ENCODE measurements around the gene GFRA4.

DNA sequence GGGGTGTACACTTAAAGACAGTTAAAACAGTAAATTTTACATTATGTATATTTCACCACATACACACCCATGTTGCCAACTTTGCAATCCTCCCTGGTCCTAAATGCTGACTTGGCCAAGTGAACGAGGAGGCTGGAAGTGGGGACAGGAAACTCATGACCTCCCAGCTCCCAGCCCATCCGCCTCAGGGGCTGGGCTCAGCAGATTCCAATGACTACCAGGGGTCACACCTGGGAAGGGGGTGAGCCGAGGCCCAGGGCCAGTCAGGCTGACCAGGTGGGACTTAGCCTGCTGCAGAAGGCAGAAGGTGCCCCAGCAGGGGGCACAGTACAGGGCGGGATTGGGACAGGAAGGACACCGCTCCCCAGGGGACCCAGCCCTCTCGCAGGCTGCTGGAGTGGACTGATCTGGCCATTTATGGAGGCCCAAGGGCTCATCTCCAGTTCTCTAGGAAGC lies 46.8 kb upstream of the GFRA4 start:
- no peak for TF ChIP-seq GATA2 (IDR thresholded peaks at IDR 0.05; ENCODE audit: low read depth, low read length)
- TF ChIP-seq GATA3 (IDR thresholded peaks at IDR 0.05; ENCODE audit: low read depth, low read length) = no peak

Data from SH-SY5Y (cell line).